RPMI8226 (cell line): Measurements from ENCODE around the gene GRIK1.

Source experiments
- DNase-seq: peaks from one replicate; pipeline ENCODE4 v3.0.0-alpha.2; 2015

The GRIK1 gene

GRCh38 chr21:29904359-29905282 is 35.2 kb downstream of the GRIK1 start:
- DNase-seq = peak; percentile 7

- DNase-seq = no peak
Measured at GRCh38 chr21:29896884-29897283, 42.9 kb downstream of the GRIK1 start.

- DNase-seq = no peak
Measured at GRCh38 chr21:29893687-29894086, 46.1 kb downstream of the GRIK1 start.

GRCh38 chr21:29892379-29892778 is 47.4 kb downstream of the GRIK1 start:
- no peak for DNase-seq

- no peak for DNase-seq
Measured at GRCh38 chr21:29888437-29888836, 51.4 kb downstream of the GRIK1 start.

GRCh38 chr21:29887313-29888009 is 52.3 kb downstream of the GRIK1 start:
- no peak for DNase-seq

- no peak for DNase-seq
Measured at GRCh38 chr21:29885491-29885890, 54.3 kb downstream of the GRIK1 start.

- DNase-seq = no peak
Measured at GRCh38 chr21:29875873-29876272, 63.9 kb downstream of the GRIK1 start.

GRCh38 chr21:29875036-29875716 is 64.6 kb downstream of the GRIK1 start:
- DNase-seq = no peak

GRCh38 chr21:29873908-29874307 is 65.9 kb downstream of the GRIK1 start:
- DNase-seq = no peak

GRCh38 chr21:29870814-29871213 is 69.0 kb downstream of the GRIK1 start:
- no peak for DNase-seq

- no peak for DNase-seq
Measured at GRCh38 chr21:29867796-29868195, 72.0 kb downstream of the GRIK1 start.

GRCh38 chr21:29860346-29860745 is 79.5 kb downstream of the GRIK1 start:
- DNase-seq = no peak

GRCh38 chr21:29857150-29857549 is 82.6 kb downstream of the GRIK1 start:
- DNase-seq = no peak

GRCh38 chr21:29854795-29855194 is 85.0 kb downstream of the GRIK1 start:
- no peak for DNase-seq

GRCh38 chr21:29851611-29852010 is 88.2 kb downstream of the GRIK1 start:
- no peak for DNase-seq

- DNase-seq = peak; percentile 60
Measured at GRCh38 chr21:29849735-29850176, 90.0 kb downstream of the GRIK1 start.

- DNase-seq = no peak
Measured at GRCh38 chr21:29843804-29844203, 96.0 kb downstream of the GRIK1 start.

- DNase-seq = no peak
Measured at GRCh38 chr21:29834617-29835016, 105.2 kb downstream of the GRIK1 start.

- DNase-seq = no peak
Measured at GRCh38 chr21:29832217-29832616, 107.6 kb downstream of the GRIK1 start.

- DNase-seq = no peak
Measured at GRCh38 chr21:29829564-29830275, 110.1 kb downstream of the GRIK1 start.

- DNase-seq = no peak
Measured at GRCh38 chr21:29827647-29828046, 112.1 kb downstream of the GRIK1 start.

- DNase-seq = no peak
Measured at GRCh38 chr21:29827236-29827635, 112.6 kb downstream of the GRIK1 start.
